Osteocyte (in vitro differentiated cells): ENCODE data around the gene GFER. TPM values are rescaled to one million over a fixed set of nuclear protein-coding genes. Genes with fewer than 3 reads are reported as not detected.
"Not testable (repeated sequence)": the region's sequence is repeated elsewhere in the genome, so short reads cannot be mapped to it uniquely, and the experiment has no call there.

ENCODE experiments used
- DNase-seq: peaks from one replicate; pipeline ENCODE4 v3.0.0; 2021; ENCODE audit warnings: mixed read lengths; ENCODE audit not compliant: unreplicated experiment; ENCODE audit errors: extremely low spot score
- H3K27ac Mint-ChIP-seq: one replicate; pipeline ENCODE4 v1.8.0; 2021; ENCODE audit warnings: mild to moderate bottlenecking, mixed read lengths; ENCODE audit not compliant: unreplicated experiment
- H3K27me3 Mint-ChIP-seq: one replicate; pipeline ENCODE4 v1.8.0; 2021; ENCODE audit warnings: mixed read lengths; ENCODE audit not compliant: unreplicated experiment
- H3K36me3 Mint-ChIP-seq: one replicate; pipeline ENCODE4 v1.8.0; 2021; ENCODE audit warnings: mixed read lengths; ENCODE audit not compliant: unreplicated experiment
- H3K4me1 Mint-ChIP-seq: one replicate; pipeline ENCODE4 v1.8.0; 2021; ENCODE audit warnings: mixed read lengths; ENCODE audit not compliant: unreplicated experiment
- H3K4me3 Mint-ChIP-seq: one replicate; pipeline ENCODE4 v1.8.0; 2021; ENCODE audit warnings: mild to moderate bottlenecking, moderate library complexity, mixed read lengths; ENCODE audit not compliant: unreplicated experiment
- H3K9me3 Mint-ChIP-seq: one replicate; pipeline ENCODE4 v1.8.0; 2021; ENCODE audit warnings: mixed read lengths; ENCODE audit not compliant: unreplicated experiment
- total RNA-seq: library from RNA; stranded (reverse); gene quantifications from 2 replicates; pipeline ENCODE4 v1.2.1, GENCODE V29; 2021
- TF ChIP-seq, protein P1 (sequence below): fragments of 200-600 bp; sonication (generic); IDR thresholded peaks from 2 replicates; pipeline ENCODE4 v1.5.0; 2021; ENCODE audit warnings: antibody characterized with exemption, mild to moderate bottlenecking, moderate library complexity

GFER gene
- total RNA-seq, 1 donor from 2014 or later = 24.7 TPM

DNA sequence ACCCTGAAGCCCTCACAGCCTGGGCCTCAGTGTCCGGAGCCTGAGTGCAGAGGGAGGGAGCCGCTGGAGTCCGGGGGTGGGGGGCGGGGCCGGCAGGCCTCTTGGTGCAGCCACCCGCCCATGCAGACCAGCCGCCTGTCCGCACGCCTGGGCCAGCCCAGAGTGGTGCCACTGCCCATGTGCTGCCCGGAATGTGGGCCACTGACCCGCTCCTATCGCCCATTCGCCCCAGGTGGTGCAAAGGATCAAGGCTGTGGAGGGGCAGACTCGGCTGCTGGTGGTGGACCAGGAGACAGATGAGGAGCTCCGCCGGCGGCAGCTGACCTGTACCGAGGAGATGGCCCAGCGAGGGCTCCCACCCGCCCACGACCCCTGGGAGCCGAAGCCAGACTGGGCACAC lies 45.4 kb downstream of the GFER start:
- peak overlapping the region; percentile 51 for H3K4me3 Mint-ChIP-seq
- TF ChIP-seq, protein P1, sequence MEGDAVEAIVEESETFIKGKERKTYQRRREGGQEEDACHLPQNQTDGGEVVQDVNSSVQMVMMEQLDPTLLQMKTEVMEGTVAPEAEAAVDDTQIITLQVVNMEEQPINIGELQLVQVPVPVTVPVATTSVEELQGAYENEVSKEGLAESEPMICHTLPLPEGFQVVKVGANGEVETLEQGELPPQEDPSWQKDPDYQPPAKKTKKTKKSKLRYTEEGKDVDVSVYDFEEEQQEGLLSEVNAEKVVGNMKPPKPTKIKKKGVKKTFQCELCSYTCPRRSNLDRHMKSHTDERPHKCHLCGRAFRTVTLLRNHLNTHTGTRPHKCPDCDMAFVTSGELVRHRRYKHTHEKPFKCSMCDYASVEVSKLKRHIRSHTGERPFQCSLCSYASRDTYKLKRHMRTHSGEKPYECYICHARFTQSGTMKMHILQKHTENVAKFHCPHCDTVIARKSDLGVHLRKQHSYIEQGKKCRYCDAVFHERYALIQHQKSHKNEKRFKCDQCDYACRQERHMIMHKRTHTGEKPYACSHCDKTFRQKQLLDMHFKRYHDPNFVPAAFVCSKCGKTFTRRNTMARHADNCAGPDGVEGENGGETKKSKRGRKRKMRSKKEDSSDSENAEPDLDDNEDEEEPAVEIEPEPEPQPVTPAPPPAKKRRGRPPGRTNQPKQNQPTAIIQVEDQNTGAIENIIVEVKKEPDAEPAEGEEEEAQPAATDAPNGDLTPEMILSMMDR = no peak
- no peak for DNase-seq
- H3K9me3 Mint-ChIP-seq = no peaks in the 10 kb centered on the region
- peaks cover 62% of the 10 kb centered on the region for H3K4me1 Mint-ChIP-seq
- H3K27me3 Mint-ChIP-seq = no peaks in the 10 kb centered on the region
- H3K36me3 Mint-ChIP-seq = peaks cover 1% of the 10 kb centered on the region
- H3K27ac Mint-ChIP-seq = no peak overlapping the region

- Mint-ChIP-seq H3K4me3 (peak overlapping the region; percentile 51), H3K4me1 (peaks cover 67% of the 10 kb centered on the region), H3K27me3 (no peaks in the 10 kb centered on the region), H3K9me3 (no peaks in the 10 kb centered on the region), H3K36me3 (peaks cover 1% of the 10 kb centered on the region), H3K27ac (no peak overlapping the region)
- TF ChIP-seq, protein P1 = no peak
- DNase-seq = no peak
These were observed 46.0 kb downstream of the GFER start for GRCh38 chr16:2030036-2030435.

DNA sequence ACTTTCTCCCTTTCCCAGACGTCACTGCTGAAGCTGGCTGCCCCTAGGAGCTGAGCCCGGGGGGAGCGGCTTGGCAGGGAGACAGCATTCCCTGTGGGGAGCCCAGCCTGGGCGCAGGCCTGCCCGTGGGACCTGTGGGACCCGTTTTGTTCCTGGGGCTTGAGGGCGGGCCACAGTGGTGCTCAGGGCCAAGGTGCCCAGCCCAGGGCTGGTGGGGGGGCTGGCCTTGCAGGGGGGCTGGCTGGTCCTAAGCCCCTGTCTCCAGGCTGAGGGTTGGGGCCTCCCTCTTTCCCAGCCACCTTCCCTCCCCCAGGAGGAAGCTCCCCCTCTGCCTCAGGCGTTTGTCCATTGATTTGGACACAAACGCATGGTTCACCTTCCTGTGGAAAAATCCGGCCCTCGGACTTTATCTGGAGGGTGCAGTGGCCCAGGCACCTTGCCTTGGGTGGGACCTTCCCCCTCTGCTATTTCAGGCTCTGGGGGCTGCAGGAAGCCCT lies 47.1 kb downstream of the GFER start:
- Mint-ChIP-seq H3K27me3 (no peaks in the 10 kb centered on the region), H3K36me3 (peaks cover 1% of the 10 kb centered on the region), H3K4me3 (no peak overlapping the region), H3K9me3 (no peaks in the 10 kb centered on the region), H3K4me1 (peaks cover 67% of the 10 kb centered on the region), H3K27ac (peak overlapping the region; percentile 88)
- TF ChIP-seq, protein P1 = no peak
- no peak for DNase-seq

- TF ChIP-seq, protein P1 = no peak
- H3K36me3 Mint-ChIP-seq = peaks cover 3% of the 10 kb centered on the region
- DNase-seq = no peak
- H3K4me3 Mint-ChIP-seq = peak overlapping the region; percentile 44
- peak overlapping the region; percentile 88 for H3K27ac Mint-ChIP-seq
- H3K27me3 Mint-ChIP-seq = no peaks in the 10 kb centered on the region
- H3K9me3 Mint-ChIP-seq = no peaks in the 10 kb centered on the region
- peaks cover 80% of the 10 kb centered on the region for H3K4me1 Mint-ChIP-seq
These were observed 48.5 kb downstream of the GFER start for GRCh38 chr16:2032285-2033056.

DNA sequence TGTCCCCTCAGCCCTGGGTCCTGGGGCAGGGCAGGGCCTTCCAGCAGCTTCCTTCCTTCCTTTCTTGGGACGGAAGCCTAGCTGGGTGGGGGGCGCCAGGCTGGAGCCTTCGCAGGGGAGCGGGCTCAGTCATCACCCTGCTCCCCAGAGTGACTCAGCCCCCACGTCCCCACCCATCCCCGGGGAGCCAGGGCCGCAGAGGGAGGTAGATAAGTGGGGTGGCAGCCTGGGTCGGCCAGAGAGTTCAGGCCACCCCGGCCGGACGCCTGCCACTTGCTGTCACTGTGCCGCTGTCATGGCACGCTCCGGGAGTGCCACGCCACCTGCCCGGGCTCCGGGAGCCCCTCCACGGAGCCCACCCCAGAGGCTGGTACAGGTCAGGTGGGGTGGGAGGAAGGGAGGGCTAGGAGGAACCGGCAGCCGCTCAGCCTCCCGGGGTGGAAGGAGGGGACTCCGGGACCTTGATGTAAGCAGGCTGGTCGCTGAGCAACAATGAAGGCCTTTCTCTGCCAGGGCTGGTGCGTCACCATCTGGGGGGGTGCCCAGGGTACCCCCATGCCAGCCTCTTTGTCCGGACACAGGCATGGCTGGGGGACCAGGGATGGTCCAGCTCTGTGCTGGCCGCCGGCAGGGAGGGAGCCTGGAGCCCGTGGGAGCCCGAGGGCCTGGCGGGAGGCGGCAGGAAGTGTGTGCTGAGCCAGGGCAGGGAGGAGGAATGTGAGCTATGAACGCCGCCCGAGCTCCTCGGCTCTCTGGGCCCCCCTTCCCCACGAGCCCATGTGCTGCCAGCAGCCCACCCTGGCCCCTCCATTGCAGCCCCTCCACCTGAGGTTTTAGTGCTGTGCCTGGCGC lies 49.3 kb downstream of the GFER start:
- Mint-ChIP-seq H3K4me1 (peaks cover 81% of the 10 kb centered on the region), H3K36me3 (peaks cover 3% of the 10 kb centered on the region), H3K27me3 (no peaks in the 10 kb centered on the region), H3K9me3 (no peaks in the 10 kb centered on the region), H3K27ac (peak overlapping the region; percentile 93), H3K4me3 (peak overlapping the region; percentile 60)
- TF ChIP-seq, protein P1 = no peak
- peak; percentile 91 for DNase-seq

- H3K4me1 Mint-ChIP-seq = peaks cover 79% of the 10 kb centered on the region
- not testable (repeated sequence) for H3K9me3 Mint-ChIP-seq, DNase-seq, H3K36me3 Mint-ChIP-seq, H3K27me3 Mint-ChIP-seq
- peak overlapping the region; percentile 60 for H3K4me3 Mint-ChIP-seq
- H3K27ac Mint-ChIP-seq = peak overlapping the region; percentile 93
These were observed 50.1 kb downstream of the GFER start for GRCh38 chr16:2033909-2034695.
